Measurements from ENCODE around the gene XRRA1.

GRCh38 chr11:74970852-74971395, 22.0 kb upstream of the XRRA1 start:
- TF ChIP-seq, protein P1, sequence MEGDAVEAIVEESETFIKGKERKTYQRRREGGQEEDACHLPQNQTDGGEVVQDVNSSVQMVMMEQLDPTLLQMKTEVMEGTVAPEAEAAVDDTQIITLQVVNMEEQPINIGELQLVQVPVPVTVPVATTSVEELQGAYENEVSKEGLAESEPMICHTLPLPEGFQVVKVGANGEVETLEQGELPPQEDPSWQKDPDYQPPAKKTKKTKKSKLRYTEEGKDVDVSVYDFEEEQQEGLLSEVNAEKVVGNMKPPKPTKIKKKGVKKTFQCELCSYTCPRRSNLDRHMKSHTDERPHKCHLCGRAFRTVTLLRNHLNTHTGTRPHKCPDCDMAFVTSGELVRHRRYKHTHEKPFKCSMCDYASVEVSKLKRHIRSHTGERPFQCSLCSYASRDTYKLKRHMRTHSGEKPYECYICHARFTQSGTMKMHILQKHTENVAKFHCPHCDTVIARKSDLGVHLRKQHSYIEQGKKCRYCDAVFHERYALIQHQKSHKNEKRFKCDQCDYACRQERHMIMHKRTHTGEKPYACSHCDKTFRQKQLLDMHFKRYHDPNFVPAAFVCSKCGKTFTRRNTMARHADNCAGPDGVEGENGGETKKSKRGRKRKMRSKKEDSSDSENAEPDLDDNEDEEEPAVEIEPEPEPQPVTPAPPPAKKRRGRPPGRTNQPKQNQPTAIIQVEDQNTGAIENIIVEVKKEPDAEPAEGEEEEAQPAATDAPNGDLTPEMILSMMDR (IDR thresholded peaks at IDR 0.05), result no peak
- no peak for TF ChIP-seq ZFX (IDR thresholded peaks at IDR 0.05; ENCODE audit: borderline replicate concordance)

All from 22Rv1 (cell line).